VCaP (cell line): ENCODE data around the gene CYP4B1.
"Not testable (repeated sequence)": the region's sequence is repeated elsewhere in the genome, so short reads cannot be mapped to it uniquely, and the experiment has no call there.

Source experiments
- H3K27ac ChIP-seq: fragments of 450-650 bp; 2 replicates; pipeline ENCODE4 v1.5.1; 2017
- CTCF ChIP-seq: fragments of 450-650 bp; conservative IDR thresholded peaks from 2 replicates; pipeline ENCODE4 v1.5.1; 2017; ENCODE audit warnings: mild to moderate bottlenecking, moderate library complexity

The CYP4B1 gene

DNA sequence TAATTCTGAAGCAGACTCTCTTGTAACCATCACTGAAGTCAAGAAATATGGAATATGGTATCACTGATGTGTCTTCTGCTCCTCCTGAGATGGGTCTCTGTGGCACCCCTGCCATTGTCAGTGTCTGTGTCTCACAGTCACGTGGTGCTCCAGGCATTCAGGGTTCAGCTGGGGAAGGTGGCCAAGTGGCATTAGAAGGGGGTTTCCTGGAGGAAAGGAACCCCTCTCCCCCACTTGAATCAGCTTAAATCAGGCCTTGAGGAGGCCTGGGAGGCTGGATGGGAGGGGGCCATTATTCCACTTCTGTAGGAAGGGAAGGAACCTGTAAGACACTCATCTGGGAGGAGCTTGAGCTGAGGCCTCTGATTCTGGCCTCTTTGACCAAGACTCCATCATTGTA lies 20.5 kb downstream of the CYP4B1 start:
- H3K27ac ChIP-seq = no peak overlapping the region
- no peak for TF ChIP-seq CTCF

GRCh38 chr1:46820076-46820475 lies 21.2 kb downstream of the CYP4B1 start:
- no peak overlapping the region for H3K27ac ChIP-seq
- TF ChIP-seq CTCF = no peak

- TF ChIP-seq CTCF = no peak
- H3K27ac ChIP-seq = no peak overlapping the region
Measured at GRCh38 chr1:46820560-46821060, 21.8 kb downstream of the CYP4B1 start.

DNA sequence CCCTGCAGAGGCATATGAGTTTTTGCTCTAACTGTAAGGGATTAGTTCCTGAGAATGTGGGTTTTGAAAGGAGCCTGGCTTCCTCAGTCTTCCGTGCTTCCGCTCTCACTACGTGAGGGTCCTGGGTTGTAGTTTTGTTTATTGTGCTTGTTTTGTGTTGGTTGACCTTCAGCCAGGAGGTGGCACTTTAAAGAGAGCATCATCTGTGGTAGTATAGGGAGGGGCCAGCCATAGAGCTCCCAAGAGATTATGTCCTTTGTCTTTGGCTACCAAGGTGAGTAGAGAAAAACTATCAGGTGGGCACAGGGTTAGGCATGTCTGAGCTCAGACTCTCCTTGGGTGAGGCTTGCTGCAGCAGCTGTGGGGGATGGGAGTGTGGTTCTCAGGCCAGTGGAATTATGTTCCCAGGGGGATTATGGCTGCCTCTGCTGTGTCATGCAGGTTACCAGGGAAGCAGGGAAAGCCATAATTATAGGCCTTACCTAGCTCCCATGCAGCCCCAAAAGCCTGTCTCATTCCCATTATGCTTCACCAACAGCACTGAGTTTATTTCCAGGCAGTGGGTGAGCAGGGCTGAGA lies 23.5 kb downstream of the CYP4B1 start:
- no peak overlapping the region for H3K27ac ChIP-seq
- no peak for TF ChIP-seq CTCF

GRCh38 chr1:46823151-46823550 lies 24.3 kb downstream of the CYP4B1 start:
- no peak for TF ChIP-seq CTCF

DNA sequence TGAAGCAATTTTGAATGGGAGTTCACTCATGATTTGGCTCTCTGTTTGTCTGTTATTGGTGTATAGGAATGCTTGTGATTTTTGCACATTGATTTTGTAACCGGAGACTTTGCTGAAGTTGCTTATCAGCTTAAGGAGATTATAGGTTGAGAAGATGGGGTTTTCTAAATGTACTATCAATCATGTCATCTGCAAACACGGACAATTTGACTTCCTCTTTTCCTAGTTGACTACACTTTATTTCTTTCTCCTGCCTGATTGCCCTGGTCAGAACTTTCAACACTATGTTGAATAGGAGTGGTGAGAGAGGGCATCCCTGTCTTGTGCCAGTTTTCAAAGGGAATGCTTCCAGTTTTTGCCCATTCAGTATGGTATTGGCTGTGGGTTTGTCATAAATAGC lies 28.0 kb downstream of the CYP4B1 start:
- H3K27ac ChIP-seq = not testable (repeated sequence)

More at GRCh38 chr1:46823151-46823550, 24.3 kb downstream of the CYP4B1 start:
- H3K27ac ChIP-seq = no peak overlapping the region

DNA sequence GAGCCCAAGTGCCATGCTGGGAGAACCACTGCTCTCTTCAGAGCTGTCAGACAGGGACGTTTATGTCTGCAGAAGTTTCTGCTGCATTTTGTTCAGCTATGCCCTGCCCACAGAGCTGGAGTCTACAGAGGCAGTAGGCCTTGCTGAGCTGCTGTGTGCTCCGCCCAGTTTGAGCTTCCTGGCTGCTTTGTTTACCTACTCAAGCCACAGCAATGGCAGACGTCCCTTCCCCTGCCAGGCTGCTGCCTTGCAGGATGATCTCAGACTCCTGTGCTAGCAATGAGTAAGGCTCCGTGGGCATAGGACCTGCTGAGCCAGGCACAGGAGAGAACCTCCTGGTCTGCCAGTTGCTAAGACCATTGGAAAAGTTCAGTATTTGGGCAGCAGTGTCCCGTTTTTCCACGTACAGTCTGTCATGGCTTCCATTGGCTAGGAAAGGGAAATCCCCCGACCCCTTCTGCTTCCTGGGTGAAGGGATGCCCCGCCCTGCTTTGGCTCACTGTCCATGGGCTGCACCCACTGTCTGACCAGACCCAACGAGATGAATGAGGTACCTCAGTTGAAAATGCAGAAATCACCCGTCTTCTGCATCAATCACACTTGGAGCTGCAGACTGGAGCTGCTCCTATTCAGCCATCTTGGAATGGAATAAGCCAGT lies 31.9 kb downstream of the CYP4B1 start:
- no peak for TF ChIP-seq CTCF
- H3K27ac ChIP-seq = no peak overlapping the region

DNA sequence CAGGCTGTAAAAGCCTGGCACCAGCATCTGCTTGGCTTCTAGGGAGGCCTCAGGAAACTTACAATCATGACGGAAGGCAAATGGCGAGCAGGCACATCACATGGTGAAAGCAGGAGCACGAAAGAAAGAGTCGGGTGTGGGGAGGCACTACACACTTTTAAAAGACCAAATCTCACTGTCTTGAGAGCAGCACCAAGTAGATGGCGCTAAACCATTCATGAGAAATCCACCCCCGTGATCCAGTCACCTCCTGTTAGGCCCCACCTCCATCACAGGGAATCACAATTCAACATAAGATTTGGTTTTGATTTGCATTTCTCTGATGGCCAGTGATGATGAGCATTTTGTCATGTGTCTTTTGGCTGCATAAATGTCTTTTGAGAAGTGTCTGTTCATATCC lies 36.6 kb downstream of the CYP4B1 start:
- not testable (repeated sequence) for H3K27ac ChIP-seq

GRCh38 chr1:46846386-46846785 lies 47.5 kb downstream of the CYP4B1 start:
- H3K27ac ChIP-seq = not testable (repeated sequence)

DNA sequence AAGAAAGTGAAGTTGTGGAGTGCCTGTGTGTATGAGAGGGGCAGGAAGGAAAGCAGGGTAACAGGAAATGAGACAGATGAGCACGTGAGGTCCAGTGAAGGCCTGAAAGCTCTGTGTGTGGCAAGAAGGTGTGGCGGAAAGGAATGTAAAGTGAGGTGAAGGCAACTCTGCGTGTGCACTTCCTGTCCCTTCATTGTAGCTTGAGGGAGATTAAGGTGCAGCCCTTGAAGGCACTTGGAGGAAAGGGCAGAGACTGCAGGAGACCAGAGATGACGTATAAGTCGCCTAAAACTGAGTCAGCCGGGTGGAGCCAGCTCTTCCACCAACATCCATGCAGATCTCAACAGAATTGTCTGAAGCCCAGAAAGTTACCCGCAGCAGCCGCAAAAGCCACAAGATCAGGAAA lies 58.8 kb downstream of the CYP4B1 start:
- not testable (repeated sequence) for H3K27ac ChIP-seq
